HG02981 (cell line): ENCODE data around the gene ZSWIM8.
"Not testable (repeated sequence)": the region's sequence is repeated elsewhere in the genome, so short reads cannot be mapped to it uniquely, and the experiment has no call there.

Experiments
- ATAC-seq: cut with Tn5 transposase; IDR thresholded peaks from one replicate; pipeline ENCODE4 v1.9.1; 2021; ENCODE audit warnings: mild to moderate bottlenecking, moderate library complexity; ENCODE audit not compliant: unreplicated experiment

The ZSWIM8 gene

GRCh38 chr10:73796035-73796434, 10.6 kb downstream of the ZSWIM8 start:
- ATAC-seq = not testable (repeated sequence)

GRCh38 chr10:73796766-73797165, 11.4 kb downstream of the ZSWIM8 start:
- no peak for ATAC-seq

DNA sequence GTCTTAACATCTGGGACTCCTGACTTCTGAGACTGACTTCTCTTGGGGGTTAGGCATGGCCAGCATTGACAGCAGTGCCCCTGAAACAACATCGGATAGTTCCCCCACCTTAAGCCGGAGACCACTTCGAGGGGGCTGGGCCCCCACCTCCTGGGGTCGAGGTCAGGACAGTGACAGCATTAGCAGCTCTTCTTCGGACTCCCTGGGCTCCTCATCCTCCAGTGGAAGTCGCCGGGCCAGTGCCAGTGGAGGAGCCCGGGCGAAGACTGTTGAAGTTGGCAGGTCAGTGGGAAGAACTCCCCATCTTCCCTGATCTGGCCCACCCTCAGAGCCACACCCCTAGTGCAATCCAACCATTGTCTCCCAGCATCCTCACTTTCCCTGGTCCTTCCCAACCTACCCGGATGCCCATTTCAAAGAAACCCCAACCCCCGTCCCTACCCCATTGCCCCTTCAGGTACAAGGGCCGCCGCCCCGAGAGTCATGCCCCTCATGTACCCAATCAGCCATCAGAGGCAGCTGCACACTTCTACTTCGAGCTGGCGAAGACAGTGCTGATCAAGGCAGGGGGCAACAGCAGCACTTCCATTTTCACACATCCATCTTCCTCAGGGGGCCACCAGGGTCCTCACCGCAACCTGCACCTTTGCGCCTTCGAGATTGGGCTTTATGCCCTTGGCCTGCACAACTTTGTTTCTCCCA, 12.1 kb downstream of the ZSWIM8 start:
- ATAC-seq = no peak

GRCh38 chr10:73798087-73798486, 12.7 kb downstream of the ZSWIM8 start:
- no peak for ATAC-seq

GRCh38 chr10:73798927-73799560, 13.6 kb downstream of the ZSWIM8 start:
- no peak for ATAC-seq

DNA sequence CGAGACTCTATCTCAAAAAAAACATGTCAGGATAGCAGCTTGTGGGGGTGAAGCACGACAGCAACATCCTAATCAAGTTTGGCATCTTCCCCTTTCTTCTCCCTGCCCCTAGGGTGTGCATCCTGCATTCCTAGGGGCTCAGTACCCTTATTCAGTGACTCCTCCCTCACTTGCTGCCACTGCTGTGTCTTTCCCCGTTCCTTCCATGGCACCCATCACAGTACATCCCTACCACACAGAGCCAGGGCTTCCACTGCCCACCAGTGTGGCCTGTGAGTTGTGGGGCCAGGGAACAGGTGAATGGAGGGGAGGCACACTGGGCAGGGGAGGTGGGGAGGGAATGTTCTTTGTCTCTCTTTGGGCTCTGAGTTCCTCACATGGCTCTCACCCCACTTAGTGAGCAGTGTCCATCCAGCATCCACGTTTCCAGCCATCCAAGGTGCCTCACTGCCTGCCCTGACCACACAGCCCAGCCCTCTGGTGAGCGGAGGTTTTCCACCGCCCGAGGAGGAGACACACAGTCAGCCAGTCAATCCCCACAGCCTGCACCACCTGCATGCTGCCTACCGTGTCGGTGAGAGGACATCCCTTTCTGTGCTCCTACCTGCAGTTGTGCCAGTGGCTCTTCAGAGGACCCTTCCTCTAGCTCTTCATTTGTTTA, 14.6 kb downstream of the ZSWIM8 start:
- no peak for ATAC-seq

- ATAC-seq = no peak
Observed at GRCh38 chr10:73800560-73801252, 15.3 kb downstream of the ZSWIM8 start.

- ATAC-seq = no peak
Observed at GRCh38 chr10:73801253-73801590, 15.8 kb downstream of the ZSWIM8 start.

DNA sequence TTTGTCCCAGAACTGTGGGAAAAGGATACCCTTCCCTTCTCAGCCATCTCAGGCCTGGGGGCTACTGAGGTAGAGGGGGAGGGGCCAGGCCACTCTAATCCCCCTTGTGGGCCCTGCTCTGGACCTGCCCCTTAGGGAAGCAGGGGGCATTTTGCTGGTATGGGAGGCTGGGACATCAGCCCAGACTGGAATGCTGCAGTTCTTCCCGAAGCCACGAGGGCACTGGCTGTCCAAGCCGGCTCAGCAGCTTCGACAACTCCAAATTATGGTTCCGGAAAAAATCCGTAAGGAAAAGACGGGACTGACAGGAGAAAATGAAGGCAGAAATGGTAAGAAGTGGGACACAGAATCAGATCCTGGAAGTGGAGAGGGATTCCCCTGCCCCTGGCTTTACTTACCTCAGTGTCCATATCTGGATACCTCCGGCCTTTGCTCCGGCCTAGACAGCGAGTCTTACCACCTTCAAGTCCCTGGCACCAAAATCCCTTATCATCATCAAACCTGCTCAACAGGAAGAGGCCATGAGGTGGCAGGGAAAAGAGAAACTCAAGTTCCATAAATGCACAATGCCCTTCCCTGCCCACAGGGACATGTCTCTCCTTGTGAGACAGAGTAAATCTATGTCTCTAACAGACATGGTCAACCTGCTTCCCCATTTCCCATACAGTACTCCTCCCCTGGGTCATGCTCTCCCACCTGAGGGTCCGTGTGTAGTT, 17.0 kb downstream of the ZSWIM8 start:
- ATAC-seq = no peak

DNA sequence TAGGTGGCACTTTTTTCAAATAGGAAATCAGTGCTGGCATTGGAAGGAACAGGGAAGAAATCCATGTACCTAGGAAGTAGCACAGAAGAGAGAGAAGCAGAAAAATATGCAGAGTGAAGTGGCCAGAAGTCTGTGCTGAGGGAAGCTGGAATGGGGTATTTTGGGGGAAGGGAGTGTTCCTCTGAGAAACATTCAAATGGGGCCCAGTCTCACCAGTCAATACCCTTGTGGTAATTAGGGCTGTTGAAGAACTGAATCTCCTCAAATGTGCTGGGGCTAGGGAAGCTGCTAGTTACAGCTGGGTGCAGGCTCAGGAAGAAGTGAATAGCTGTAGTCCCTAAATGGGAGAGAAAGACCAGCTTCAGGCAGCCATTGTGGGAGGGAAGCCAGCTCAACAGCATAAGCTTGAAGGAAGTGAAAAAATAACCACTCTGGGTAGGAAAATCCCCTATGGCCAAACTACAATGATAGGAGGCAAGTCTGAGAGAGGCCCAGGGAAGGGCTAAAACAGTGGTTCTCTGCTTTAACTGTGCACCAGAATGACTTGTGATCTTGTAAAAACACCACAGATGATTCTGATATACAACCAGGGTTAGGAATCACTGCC, 18.4 kb downstream of the ZSWIM8 start:
- ATAC-seq = no peak

DNA sequence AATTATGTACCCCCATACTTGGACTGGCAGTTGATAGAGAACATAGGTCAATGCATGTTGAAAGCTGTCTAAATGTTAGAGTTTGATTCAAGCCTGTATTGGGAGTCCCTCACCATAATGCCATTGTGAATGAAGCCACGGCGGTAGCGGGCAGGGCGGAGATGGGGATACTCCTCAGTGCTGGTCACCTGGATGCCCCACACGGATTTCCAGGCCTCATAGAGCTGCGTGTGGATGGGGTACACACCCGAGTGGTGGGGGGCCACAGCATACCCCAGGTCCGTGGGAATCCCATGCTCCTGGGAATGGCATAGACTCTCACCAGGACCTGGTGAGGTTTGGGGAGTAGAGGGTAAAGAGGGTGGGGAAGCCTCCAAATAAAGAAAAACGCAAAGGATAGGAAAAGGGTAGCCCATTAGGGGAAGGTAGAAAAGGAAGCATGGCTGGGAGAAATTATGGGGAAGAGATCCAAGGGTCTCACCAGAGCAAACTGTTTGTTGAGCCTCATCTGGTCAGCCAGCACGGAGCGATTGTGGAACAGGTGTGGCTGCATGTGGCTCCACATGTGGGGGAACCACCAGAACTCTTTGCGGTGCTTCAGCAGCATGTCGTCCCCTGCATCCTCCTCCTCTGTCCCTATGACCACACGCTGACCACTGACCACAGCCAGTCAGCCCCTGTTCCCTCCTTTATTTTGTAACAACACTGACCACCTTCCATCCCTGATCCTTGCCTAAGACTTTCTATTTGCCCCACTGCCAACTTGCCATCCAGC, 21.0 kb downstream of the ZSWIM8 start:
- ATAC-seq = no peak

DNA sequence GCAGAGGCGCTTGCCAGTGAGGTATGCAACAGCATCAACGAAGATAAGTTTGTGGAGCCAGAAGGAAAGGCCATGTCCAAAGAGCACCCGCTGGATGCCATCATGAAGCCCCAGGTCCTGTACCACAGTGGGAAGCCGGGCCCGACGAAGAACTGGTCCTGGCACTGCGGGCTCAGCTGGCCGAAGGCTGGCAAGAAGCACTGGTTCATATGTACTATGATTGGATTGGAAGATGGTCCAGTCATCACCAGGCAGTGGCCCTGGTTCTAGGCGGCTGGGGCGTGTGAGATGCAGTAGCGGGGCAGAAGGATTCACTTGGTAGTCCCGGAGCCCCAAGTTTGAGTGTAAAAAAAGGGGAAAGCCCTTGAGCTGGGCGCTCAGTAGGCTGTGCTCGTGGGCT, 22.1 kb downstream of the ZSWIM8 start:
- no peak for ATAC-seq

- no peak for ATAC-seq
Observed at GRCh38 chr10:73808021-73808815, 22.8 kb downstream of the ZSWIM8 start.

DNA sequence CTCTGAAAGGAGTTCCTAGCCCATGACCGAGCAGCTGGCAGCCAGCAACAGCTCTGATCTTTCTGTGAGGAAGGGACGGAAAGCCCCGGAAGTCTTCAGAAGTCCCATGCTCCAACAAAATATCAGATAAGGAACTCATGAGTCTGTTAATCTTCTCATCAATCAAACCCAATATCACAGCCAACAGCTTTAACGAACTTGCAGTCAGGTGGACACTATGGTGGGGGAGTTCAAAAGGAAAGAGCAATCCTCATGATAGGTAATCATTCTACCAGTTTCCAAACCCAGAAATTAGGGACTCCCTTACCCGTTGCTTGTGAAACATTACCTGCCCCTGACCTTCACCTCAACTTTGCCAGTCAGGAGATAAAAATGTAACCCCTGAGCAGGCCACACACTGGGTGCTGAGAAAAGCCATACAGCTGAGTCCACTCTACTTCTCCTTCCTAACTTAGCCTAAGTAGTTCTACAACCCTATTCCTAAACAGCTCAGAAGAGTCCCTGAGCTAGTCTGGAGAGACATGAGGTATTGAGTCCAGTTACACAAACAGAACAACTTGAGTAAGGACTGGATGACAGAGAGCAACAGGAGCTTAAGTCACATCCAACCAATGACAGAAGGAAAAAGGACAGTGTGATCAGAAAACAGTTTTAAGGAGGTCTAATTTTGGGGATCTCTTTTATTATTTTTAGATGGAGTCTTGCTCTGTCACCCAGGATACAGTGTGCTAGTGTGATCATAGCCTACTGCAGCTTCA, 23.8 kb downstream of the ZSWIM8 start:
- ATAC-seq = no peak

DNA sequence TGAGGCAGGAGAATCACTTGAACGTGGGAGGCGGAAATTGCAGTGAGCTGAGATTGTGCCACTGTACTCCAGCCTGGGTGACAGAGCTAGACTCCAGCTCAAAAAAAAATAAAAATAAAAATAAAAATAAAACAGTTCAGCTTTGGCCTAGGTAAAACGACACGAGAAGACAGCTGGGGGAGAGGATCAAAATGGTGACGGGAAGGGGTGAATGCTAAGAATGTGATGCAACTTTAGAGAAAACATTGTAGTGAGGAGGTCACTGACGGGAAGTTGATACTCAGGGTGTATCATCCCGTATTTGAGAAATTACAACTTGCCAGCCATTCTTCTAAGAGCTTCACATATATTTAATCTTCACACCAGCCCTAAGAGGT, 24.9 kb downstream of the ZSWIM8 start:
- ATAC-seq = no peak

- peak; percentile 25 for ATAC-seq
Observed at GRCh38 chr10:73810735-73811465, 25.5 kb downstream of the ZSWIM8 start.

DNA sequence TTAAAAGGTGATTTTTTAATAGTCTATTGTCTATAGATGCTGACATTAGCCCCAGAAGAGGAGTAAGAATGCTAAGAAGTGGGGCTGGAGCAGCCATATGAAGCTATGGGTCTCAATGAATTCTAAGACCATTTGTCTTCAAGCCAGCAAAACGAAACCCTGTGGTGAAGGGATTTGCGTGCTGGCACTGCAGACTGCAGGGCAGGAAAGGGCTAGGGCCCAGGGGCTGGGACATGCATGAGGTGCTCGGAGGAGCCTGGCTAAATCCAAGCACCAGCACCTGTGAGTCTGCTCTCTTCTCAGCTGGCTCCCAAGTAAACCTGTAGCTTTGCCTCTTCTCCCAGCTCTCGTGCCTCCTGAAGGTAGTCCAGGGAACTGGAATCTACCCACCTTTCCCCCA, 27.3 kb downstream of the ZSWIM8 start:
- no peak for ATAC-seq

DNA sequence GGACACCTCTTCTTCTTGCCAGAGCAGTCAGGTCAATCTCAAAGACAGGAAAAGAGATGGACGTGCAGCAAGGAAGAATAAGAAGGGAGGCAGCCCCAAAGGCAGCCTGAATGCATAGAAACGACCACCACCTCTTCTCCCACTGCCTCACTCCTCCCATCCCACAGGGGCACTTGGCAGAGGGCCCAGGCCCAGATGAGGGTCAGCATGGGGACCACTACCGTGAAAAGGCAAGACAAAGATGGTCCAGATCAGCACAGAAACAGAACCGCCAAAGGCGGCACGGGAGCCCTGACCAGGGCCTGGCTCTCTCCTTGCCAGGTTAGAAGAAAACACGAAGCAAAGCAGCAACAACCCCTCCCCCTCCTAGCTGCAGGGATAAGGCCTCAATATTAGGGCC, 27.9 kb downstream of the ZSWIM8 start:
- ATAC-seq = no peak
